H1 (cell line): ENCODE measurements around the gene MUC5AC. TPM values are rescaled to one million over a fixed set of nuclear protein-coding genes. Genes with fewer than 3 reads are reported as not detected.

Source experiments
- CTCF ChIA-PET: fragments of 300-600 bp; sonication (Branson Sonifier 250); formaldehyde crosslinking; loops from one replicate; lab custom pipeline; 2021; ENCODE audit not compliant: partially characterized antibody; lab: Charles Lee
- POLR2A ChIA-PET: fragments of 300-600 bp; sonication (Branson Sonifier 250); formaldehyde crosslinking; loops from one replicate; lab custom pipeline; 2021; ENCODE audit warnings: inconsistent platforms; ENCODE audit not compliant: partially characterized antibody; lab: Charles Lee
- DNase-seq, 2 experiments: peaks; one replicate each; pipeline versions ENCODE4 v3.0.0 to v3.0.0-alpha.2; 2010 to 2022; ENCODE audit warnings: low spot score in 2 of 2, low read depth in 1 of 2, mixed read lengths in 1 of 2
- FAIRE-seq: peaks from 2 replicates; lab custom pipeline; 2011; peaks lifted over from hg19 to GRCh38; lab: Jason Lieb, UNC
- H2AFZ ChIP-seq: 2 replicates; pipeline ENCODE4 v1.8.1; 2012; ENCODE audit warnings: low read length, inconsistent platforms
- H2AK5ac ChIP-seq: 2 replicates; pipeline ENCODE4 v1.6.1; 2013; ENCODE audit warnings: low read depth, low read length
- H2BK120ac ChIP-seq: replicated peaks from 2 replicates; pipeline ENCODE3; 2013; ENCODE audit warnings: low read depth, low read length, inconsistent platforms
- H2BK12ac ChIP-seq: 2 replicates; pipeline ENCODE4 v1.6.1; 2013; ENCODE audit warnings: low read depth, low read length
- H2BK15ac ChIP-seq: 2 replicates; pipeline ENCODE4 v1.6.1; 2013; ENCODE audit warnings: low read length
- H2BK20ac ChIP-seq: 2 replicates; pipeline ENCODE4 v1.6.1; 2013; ENCODE audit warnings: low read length
- H2BK5ac ChIP-seq: 2 replicates; pipeline ENCODE4 v1.6.1; 2013; ENCODE audit warnings: low read depth, low read length
- H3K14ac ChIP-seq: 2 replicates; pipeline ENCODE4 v1.6.1; 2013; ENCODE audit warnings: inconsistent platforms; ENCODE audit not compliant: insufficient read length
- H3K18ac ChIP-seq: 2 replicates; pipeline ENCODE4 v1.6.1; 2013; ENCODE audit warnings: low read length; ENCODE audit errors: extremely low read depth
- H3K23ac ChIP-seq: 2 replicates; pipeline ENCODE4 v1.6.1; 2013; ENCODE audit warnings: inconsistent platforms; ENCODE audit not compliant: insufficient read length
- H3K23me2 ChIP-seq: 2 replicates; pipeline ENCODE4 v1.6.1; 2013; ENCODE audit warnings: low read depth, low read length
- H3K27ac ChIP-seq: 2 replicates; pipeline ENCODE4 v1.6.1; 2011; ENCODE audit warnings: low read depth, low read length, inconsistent platforms
- H3K27me3 ChIP-seq, 4 experiments: replicated peaks in 1 of 4; 1 replicate in 1 of 4; 2 replicates in 3 of 4; pipeline versions ENCODE4 v1.6.1 to v1.8.1; 2011 to 2013; ENCODE audit warnings: low read length in 3 of 4, mild to moderate bottlenecking in 3 of 4, inconsistent platforms in 2 of 4, mixed read lengths in 2 of 4, moderate library complexity in 1 of 4; ENCODE audit not compliant: control insufficient read depth in 3 of 4, insufficient read depth in 3 of 4; ENCODE audit errors: extremely low read depth in 1 of 4
- H3K36me3 ChIP-seq, 4 experiments: 2 replicates each; pipeline versions ENCODE4 v1.6.1 to v1.8.1; 2011 to 2013; ENCODE audit warnings: mild to moderate bottlenecking in 4 of 4, low read length in 3 of 4, moderate library complexity in 2 of 4, control low read depth in 1 of 4, inconsistent platforms in 1 of 4; ENCODE audit not compliant: insufficient read depth in 4 of 4, control insufficient read depth in 2 of 4
- H3K4ac ChIP-seq: replicated peaks from 2 replicates; pipeline ENCODE3; 2013; ENCODE audit warnings: low read length, low read depth, mixed read lengths, inconsistent platforms; ENCODE audit not compliant: insufficient read length
- H3K4me1 ChIP-seq, 4 experiments: replicated peaks in 1 of 4; 1 replicate in 1 of 4; 2 replicates in 3 of 4; pipeline versions ENCODE4 v1.6.1 to v1.8.1; 2011 to 2013; ENCODE audit warnings: low read length in 3 of 4, inconsistent platforms in 2 of 4, mixed read lengths in 1 of 4; ENCODE audit not compliant: insufficient read depth in 4 of 4, control insufficient read depth in 3 of 4
- H3K4me2 ChIP-seq, 2 experiments: 2 replicates each; pipeline versions ENCODE4 v1.6.1 to v1.8.1; 2011 to 2013; ENCODE audit warnings: low read depth in 2 of 2, low read length in 2 of 2, control low read depth in 1 of 2, inconsistent platforms in 1 of 2, mild to moderate bottlenecking in 1 of 2; ENCODE audit not compliant: insufficient read depth in 1 of 2
- H3K4me3 ChIP-seq, 4 experiments: fragments of 200-600, 300-600 bp in 1 of 4; sonication (generic), shearing (Covaris generic), sonication (Bioruptor Twin) in 1 of 4; 2 replicates each; pipeline versions ENCODE4 v1.5.1 to v1.8.1; 2011 to 2016; ENCODE audit warnings: low read length in 4 of 4, low read depth in 3 of 4, control low read depth in 2 of 4, inconsistent platforms in 2 of 4, mild to moderate bottlenecking in 2 of 4, mixed read lengths in 1 of 4, moderate library complexity in 1 of 4; ENCODE audit not compliant: insufficient read depth in 2 of 4; ENCODE audit errors: extremely low read depth in 1 of 4
- H3K56ac ChIP-seq: replicated peaks from 2 replicates; pipeline ENCODE3; 2013; ENCODE audit warnings: low read depth, mild to moderate bottlenecking, mixed read lengths, low read length, inconsistent platforms; ENCODE audit not compliant: insufficient read length
- H3K79me1 ChIP-seq: 2 replicates; pipeline ENCODE4 v1.6.1; 2013; ENCODE audit warnings: low read depth, low read length, control low read depth
- H3K79me2 ChIP-seq, 2 experiments: 2 replicates each; pipeline versions ENCODE4 v1.6.1 to v1.8.1; 2012 to 2013; ENCODE audit warnings: low read length in 2 of 2, mild to moderate bottlenecking in 2 of 2, inconsistent platforms in 1 of 2; ENCODE audit not compliant: insufficient read depth in 2 of 2, control insufficient read depth in 1 of 2
- H3K9ac ChIP-seq, 4 experiments: replicated peaks in 1 of 4; 1 replicate in 1 of 4; 2 replicates in 3 of 4; pipeline versions ENCODE4 v1.6.1 to v1.8.1; 2011 to 2013; ENCODE audit warnings: low read depth in 3 of 4, low read length in 3 of 4, control low read depth in 2 of 4, mild to moderate bottlenecking in 2 of 4, moderate library complexity in 2 of 4, inconsistent platforms in 1 of 4; ENCODE audit errors: extremely low read depth in 1 of 4
- H3K9me3 ChIP-seq, 2 experiments: 2 replicates each; pipeline versions ENCODE4 v1.6.1 to v1.8.1; 2012 to 2013; ENCODE audit warnings: mild to moderate bottlenecking in 2 of 2, moderate library complexity in 2 of 2, control low read depth in 1 of 2, inconsistent platforms in 1 of 2, low read depth in 1 of 2, low read length in 1 of 2, mixed read lengths in 1 of 2; ENCODE audit not compliant: insufficient read depth in 2 of 2
- H4K20me1 ChIP-seq, 2 experiments: replicated peaks in 1 of 2; 2 replicates each; pipeline versions ENCODE3 to v1.8.1; 2011 to 2013; ENCODE audit warnings: inconsistent platforms in 2 of 2, low read length in 2 of 2, mild to moderate bottlenecking in 1 of 2; ENCODE audit not compliant: insufficient read depth in 2 of 2, control insufficient read depth in 1 of 2
- H4K5ac ChIP-seq: 2 replicates; pipeline ENCODE4 v1.6.1; 2013; ENCODE audit warnings: low read length, low read depth, mixed read lengths, inconsistent platforms; ENCODE audit not compliant: insufficient read length
- H4K8ac ChIP-seq: 2 replicates; pipeline ENCODE4 v1.8.0; 2013; ENCODE audit warnings: mild to moderate bottlenecking, moderate library complexity, low read length, inconsistent platforms; ENCODE audit not compliant: insufficient read depth; ENCODE audit errors: extremely low read depth
- H4K91ac ChIP-seq: replicated peaks from 2 replicates; pipeline ENCODE3; 2013; ENCODE audit warnings: low read length, mixed read lengths, inconsistent platforms; ENCODE audit not compliant: insufficient read length
- ASH2L ChIP-seq: fragments of 200-600, 300-600 bp; sonication (generic); IDR thresholded peaks from one replicate; pipeline ENCODE4 v1.7.1; 2017; ENCODE audit warnings: low read length
- BACH1 ChIP-seq: IDR thresholded peaks from 2 replicates; pipeline ENCODE4 v1.6.1; 2012; ENCODE audit warnings: low read length, improper control_type of control experiment
- CEBPB ChIP-seq: IDR thresholded peaks from 2 replicates; pipeline ENCODE4 v1.6.1; 2012; ENCODE audit warnings: low read depth, low read length
- EP300 ChIP-seq, 2 experiments: IDR thresholded peaks; 1 replicate in 1 of 2; 2 replicates in 1 of 2; pipeline ENCODE4 v1.6.1; 2011 to 2012; ENCODE audit warnings: low read depth in 2 of 2, low read length in 2 of 2, mild to moderate bottlenecking in 2 of 2, borderline replicate concordance in 1 of 2, inconsistent platforms in 1 of 2, moderate library complexity in 1 of 2
- EZH2 ChIP-seq: fragments of 200-600 bp; sonication (generic); IDR thresholded peaks from 2 replicates; pipeline ENCODE4 v1.7.1; 2012; ENCODE audit warnings: low read depth, mild to moderate bottlenecking, moderate library complexity, low read length, inconsistent platforms; ENCODE audit not compliant: severe bottlenecking
- GABPA ChIP-seq: IDR thresholded peaks from 2 replicates; pipeline ENCODE4 v1.6.1; 2011; ENCODE audit warnings: mild to moderate bottlenecking, low read length, moderate library complexity, borderline replicate concordance; ENCODE audit not compliant: insufficient read depth
- MAFK ChIP-seq: IDR thresholded peaks from 2 replicates; pipeline ENCODE4 v1.6.1; 2012; ENCODE audit warnings: low read depth, mild to moderate bottlenecking, improper control_type of control experiment, low read length
- SIN3A ChIP-seq, 2 experiments: IDR thresholded peaks in 1 of 2; conservative IDR thresholded peaks in 1 of 2; 2 replicates each; pipeline ENCODE4 v1.6.1; 2011 to 2012; ENCODE audit warnings: low read length in 2 of 2, improper control_type of control experiment in 1 of 2, low read depth in 1 of 2, mild to moderate bottlenecking in 1 of 2
- TAF1 ChIP-seq: IDR thresholded peaks from 2 replicates; pipeline ENCODE4 v1.6.1; 2011; ENCODE audit warnings: mild to moderate bottlenecking, low read depth, low read length
- WGBS, 2 experiments: shearing (Covaris generic) in 1 of 2; methylation state at CpG; one replicate each; pipeline versions ENCODE4 v1.1.6 to v1.1.7; 2013 to 2015; ENCODE audit warnings: low lambda C conversion rate in 2 of 2, mixed read lengths in 2 of 2, inconsistent platforms in 1 of 2, low coverage in 1 of 2, missing lambda C conversion rate in 1 of 2; ENCODE audit not compliant: insufficient replicate concordance in 2 of 2, insufficient coverage in 1 of 2, insufficient read length in 1 of 2; ENCODE audit errors: extremely low coverage in 1 of 2, missing lambda C conversion rate in 1 of 2; 5-methylcytosine and 5-hydroxymethylcytosine counted together
- polyA plus RNA-seq, 7 experiments: library from polyadenylated mRNA; depleted of rRNA in 3 of 7; stranded (reverse) in 5 of 7; unstranded in 2 of 7; fragments of >200 nt in 5 of 7; fragments of 200-250 nt in 2 of 7; gene quantifications; 1 replicate in 5 of 7; 2 replicates in 1 of 7; 4 replicates in 1 of 7; pipeline versions ENCODE4 v1.2.1 to v1.2.3, GENCODE V29; 2011 to 2013; ENCODE audit warnings: missing spikeins in 2 of 7, mixed read lengths in 2 of 7
- total RNA-seq: library from RNA; stranded (reverse); fragmentation: NEBNext Ultra II Directional; extraction: Animal tissue kit (Norgen Biotek cat#: 25700); gene quantifications from 2 replicates; pipeline ENCODE4 v1.2.1, GENCODE V29; 2021

The MUC5AC gene
- total and polyA plus RNA-seq, 2 of the 8 experiments (the other 6 are each of a cell fraction or from before 2014, with no cell fraction given) = not detected

DNA sequence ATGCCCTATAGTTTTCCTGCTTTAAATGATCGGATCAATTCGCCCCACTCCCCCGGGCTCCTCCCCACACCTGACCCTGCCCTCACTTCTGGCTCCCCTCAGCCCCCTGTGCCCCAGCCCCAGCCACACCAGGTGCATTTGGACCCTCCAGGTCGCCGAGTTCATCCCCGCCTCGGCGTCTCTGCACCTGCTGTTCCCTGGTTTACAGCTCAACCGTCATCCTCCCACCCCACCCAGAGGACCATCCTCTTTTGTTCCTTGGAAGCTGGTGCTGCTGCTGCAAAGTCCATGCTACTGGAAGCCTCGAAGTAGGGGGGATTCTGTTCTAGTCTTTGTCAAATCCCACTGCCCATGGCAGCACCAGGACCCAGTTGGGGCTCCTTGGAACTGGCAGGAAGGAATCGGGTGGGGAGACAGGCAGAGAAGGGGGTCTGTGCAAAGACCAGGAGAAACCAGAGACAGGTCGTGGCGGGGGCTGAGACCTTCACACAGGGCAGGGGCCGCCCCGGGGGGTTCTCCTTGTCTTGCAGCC, 60.6 kb downstream of the MUC5AC start:
- Histone ChIP-seq H4K5ac (no peak overlapping the region), H3K27ac (no peak overlapping the region), H2AFZ (no peak overlapping the region), H3K4ac (no peak overlapping the region), H3K23me2 (no peaks in the 10 kb centered on the region), H3K56ac (no peak overlapping the region), H3K79me1 (no peaks in the 10 kb centered on the region), H3K36me3 (no peaks in the 10 kb centered on the region)
- FAIRE-seq = no peak
- CTCF ChIA-PET = no interaction called here
- no peak for TF ChIP-seq ASH2L
- no peak for TF ChIP-seq BACH1
- TF ChIP-seq TAF1 = no peak
- TF ChIP-seq SIN3A (conservative IDR thresholded peaks at IDR 0.05 in 1 of 2, IDR thresholded peaks at IDR 0.05 in 1 of 2; ENCODE audit: low read depth in 1 of 2, low read length in 2 of 2) = no peak
- TF ChIP-seq EP300 (IDR thresholded peaks at IDR 0.05; ENCODE audit: borderline replicate concordance in 1 of 2, low read depth in 2 of 2, low read length in 2 of 2) = no peak
- no peak for TF ChIP-seq GABPA
- TF ChIP-seq CEBPB = no peak
- TF ChIP-seq MAFK = no peak
- TF ChIP-seq EZH2 = no peak
- TF ChIP-seq, all 59 proteins: peak for 0
- Histone ChIP-seq H3K4me3 (no peak overlapping the region), H3K14ac (no peak overlapping the region), H3K9ac (no peak overlapping the region), H3K23ac (no peak overlapping the region), H3K79me2 (no peaks in the 10 kb centered on the region), H2BK120ac (no peak overlapping the region), H2AK5ac (no peak overlapping the region), H2BK15ac (no peak overlapping the region), H2BK12ac (no peak overlapping the region), H3K4me1 (no peaks in the 10 kb centered on the region), H3K27me3 (no peaks in the 10 kb centered on the region; a peak in 1 of 7 replicates), H2BK20ac (no peak overlapping the region), H4K8ac (no peak overlapping the region), H2BK5ac (no peak overlapping the region), H3K4me2 (no peak overlapping the region), H3K9me3 (peaks cover 0 to 3% of the 10 kb centered on the region in 2 experiments; a peak in 1 of 4 replicates), H3K18ac (no peak overlapping the region), H4K91ac (no peak overlapping the region), H4K20me1 (no peaks in the 10 kb centered on the region)
- POLR2A ChIA-PET = no interaction called here
- peak in 1 of 2 experiments; percentile 30 for DNase-seq
- 73% methylated on average over 12 of the region's 15 CpGs; no CpG with 5 or more reads in 1 of the 2 experiments for WGBS, 2 experiments
